Left renal cortex interstitium (tissue), 4 donors: ENCODE results near the gene USP54. TPM values are rescaled to one million over a fixed set of nuclear protein-coding genes. Genes with fewer than 3 reads are reported as not detected.
"Not testable (repeated sequence)": the region's sequence is repeated elsewhere in the genome, so short reads cannot be mapped to it uniquely, and the experiment has no call there.

Source experiments
- DNase-seq, 4 donors: peaks; one replicate each; pipeline ENCODE4 v3.0.0-alpha.2; 2013; ENCODE audit warnings: low read depth in 4 of 4, low spot score in 2 of 4, missing footprints in 1 of 4
- polyA plus RNA-seq, 4 donors: library from polyadenylated mRNA; unstranded; fragments of 120-200 nt; gene quantifications; one replicate each; pipeline ENCODE4 v1.2.1, GENCODE V29; 2013; ENCODE audit not compliant: insufficient read length in 4 of 4

Gene USP54
- polyA plus RNA-seq, 4 donors, result 26.6 to 44.7 (median 40.2) TPM

GRCh38 chr10:73591935-73592699, 975 bp upstream of the USP54 start:
- DNase-seq, result peak in 2 of 4 donors; percentile 71 to 80

GRCh38 chr10:73589563-73590126, 1.5 kb downstream of the USP54 start:
- no peak for DNase-seq

- DNase-seq, result no peak
Observed at GRCh38 chr10:73588656-73589055, 2.5 kb downstream of the USP54 start.

- DNase-seq, result peak in 2 of 4 donors; percentile 47 to 50
Observed at GRCh38 chr10:73586583-73586984, 4.6 kb downstream of the USP54 start.

- DNase-seq, result no peak
Observed at GRCh38 chr10:73585327-73585726, 5.8 kb downstream of the USP54 start.

- no peak for DNase-seq
Observed at GRCh38 chr10:73584737-73585136, 6.4 kb downstream of the USP54 start.

GRCh38 chr10:73581918-73582317, 9.2 kb downstream of the USP54 start:
- DNase-seq, result no peak

GRCh38 chr10:73578927-73579326, 12.2 kb downstream of the USP54 start:
- not testable (repeated sequence) for DNase-seq

GRCh38 chr10:73577788-73578187, 13.4 kb downstream of the USP54 start:
- DNase-seq, result peak in 1 of 4 donors; percentile 25

- no peak for DNase-seq
Observed at GRCh38 chr10:73576890-73577591, 14.1 kb downstream of the USP54 start.

GRCh38 chr10:73576178-73576889, 14.8 kb downstream of the USP54 start:
- peak in 1 of 4 donors; percentile 49 for DNase-seq

GRCh38 chr10:73567025-73567424, 24.1 kb downstream of the USP54 start:
- not testable (repeated sequence) for DNase-seq

- DNase-seq, result no peak
Observed at GRCh38 chr10:73561192-73561591, 29.9 kb downstream of the USP54 start.

- DNase-seq, result no peak
Observed at GRCh38 chr10:73559590-73559989, 31.6 kb downstream of the USP54 start.

- DNase-seq, result no peak
Observed at GRCh38 chr10:73556855-73557254, 34.3 kb downstream of the USP54 start.

GRCh38 chr10:73554721-73555120, 36.4 kb downstream of the USP54 start:
- DNase-seq, result no peak

- DNase-seq, result no peak
Observed at GRCh38 chr10:73553761-73554160, 37.4 kb downstream of the USP54 start.

- DNase-seq, result no peak
Observed at GRCh38 chr10:73552819-73553715, 38.1 kb downstream of the USP54 start.

GRCh38 chr10:73551515-73551914, 39.6 kb downstream of the USP54 start:
- no peak for DNase-seq

- DNase-seq, result no peak
Observed at GRCh38 chr10:73545357-73545756, 45.8 kb downstream of the USP54 start.
